Stimulated activated naive CD4-positive, alpha-beta T cell treated with Interleukin-2 at 50 U/mL for 16 hours (primary cell): ENCODE results near the gene MT1X.
"Not testable (repeated sequence)": the region's sequence is repeated elsewhere in the genome, so short reads cannot be mapped to it uniquely, and the experiment has no call there.

Experiments used
- DNase-seq: peaks from one replicate; lab custom pipeline; 2025; lab: John Stamatoyannopoulos, UW

MT1X gene

DNA sequence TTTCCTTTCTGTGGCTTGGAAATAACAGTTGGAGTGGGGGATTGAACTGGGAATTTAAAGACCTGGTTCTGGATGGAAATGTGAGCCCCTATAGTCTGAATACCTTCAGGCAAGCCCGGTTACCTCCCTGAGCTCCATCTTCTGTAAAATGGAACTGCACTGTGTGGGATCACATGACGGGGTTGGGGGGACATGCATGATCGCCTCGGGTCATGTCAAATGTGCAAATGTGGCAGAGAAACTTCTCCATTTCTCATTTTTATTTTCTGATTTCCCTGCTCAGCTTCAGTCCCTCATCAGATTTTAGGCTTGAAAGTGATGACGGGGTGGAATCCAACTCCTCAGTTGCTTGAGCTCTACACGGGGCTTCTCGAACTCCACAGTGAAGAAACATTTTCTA lies 29.1 kb upstream of the MT1X start:
- no peak for DNase-seq

- peak; percentile 70 for DNase-seq
These were observed 24.5 kb upstream of the MT1X start, which contains the start of gene MT1F for GRCh38 chr16:56657555-56658326. MT1F (plus strand) TSS chr16:56657959; CDS start chr16:56658059, 100 bp downstream.

- no peak for DNase-seq
These were observed 23.9 kb upstream of the MT1X start for GRCh38 chr16:56658327-56658875.

GRCh38 chr16:56662357-56663354 lies 19.6 kb upstream of the MT1X start:
- peak; percentile 32 for DNase-seq

DNA sequence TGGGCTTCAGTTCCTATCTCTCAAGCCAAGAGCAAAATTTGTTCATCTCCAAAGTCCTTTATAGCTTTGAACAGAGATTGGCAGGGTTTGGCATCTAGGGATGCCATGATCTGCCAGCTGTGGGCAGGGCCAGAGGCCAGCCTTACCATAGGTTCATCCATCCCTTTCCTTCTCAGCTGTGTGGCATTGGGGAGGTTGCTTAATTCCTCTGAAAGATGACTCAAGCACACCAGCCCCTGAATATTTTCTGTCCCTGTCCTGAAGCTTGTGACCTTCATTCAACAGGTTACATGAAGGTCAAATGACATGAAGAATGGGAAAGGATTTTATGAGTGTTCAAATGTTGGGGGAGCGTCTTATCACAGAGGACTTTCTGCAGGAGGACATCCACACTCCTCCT lies 17.8 kb upstream of the MT1X start:
- no peak for DNase-seq

DNA sequence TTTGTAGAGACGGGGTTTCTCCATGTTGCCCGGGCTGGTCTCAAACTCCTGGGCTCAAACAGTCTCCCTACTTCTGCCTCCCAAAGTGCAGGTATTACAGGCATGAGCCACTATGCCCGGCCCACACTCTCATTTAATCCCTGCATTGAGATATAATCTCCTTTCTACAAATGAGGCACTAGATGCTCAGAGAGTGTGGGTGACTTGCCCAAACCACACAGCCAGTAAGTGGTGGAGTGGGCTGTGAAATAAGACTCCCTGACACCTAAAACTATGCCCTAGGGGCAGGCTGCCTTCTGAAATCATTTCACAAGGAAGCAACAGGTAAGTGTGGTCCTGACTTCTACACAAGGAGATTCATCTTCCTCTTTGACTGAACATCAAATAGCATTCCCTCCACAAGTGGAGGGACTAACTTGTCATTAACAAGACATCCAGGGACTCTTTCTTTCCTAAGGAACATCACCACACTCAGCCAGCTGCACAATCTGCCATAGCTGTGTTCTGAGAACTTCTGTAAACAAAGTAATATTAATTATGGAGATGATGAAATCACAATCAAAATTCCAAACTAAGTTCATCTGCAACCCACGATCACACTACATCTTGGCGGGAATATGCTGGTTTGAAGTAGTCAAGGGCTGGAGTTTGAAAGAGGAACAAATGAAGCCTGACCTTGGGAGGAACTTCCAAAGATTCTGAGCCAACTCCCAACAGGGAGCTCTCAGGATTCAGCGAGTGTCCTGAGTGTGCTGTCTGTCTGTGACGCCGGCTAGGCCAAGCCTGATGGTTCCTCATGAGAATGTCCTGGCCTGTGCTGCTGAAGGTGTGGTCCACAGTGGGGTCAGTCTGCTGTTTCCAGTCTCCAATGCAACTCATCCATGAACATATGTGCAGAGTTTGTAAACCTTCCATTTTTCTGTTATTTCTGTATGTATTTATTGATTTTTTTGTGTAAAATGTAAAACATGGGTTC lies 16.7 kb upstream of the MT1X start:
- not testable (repeated sequence) for DNase-seq

DNA sequence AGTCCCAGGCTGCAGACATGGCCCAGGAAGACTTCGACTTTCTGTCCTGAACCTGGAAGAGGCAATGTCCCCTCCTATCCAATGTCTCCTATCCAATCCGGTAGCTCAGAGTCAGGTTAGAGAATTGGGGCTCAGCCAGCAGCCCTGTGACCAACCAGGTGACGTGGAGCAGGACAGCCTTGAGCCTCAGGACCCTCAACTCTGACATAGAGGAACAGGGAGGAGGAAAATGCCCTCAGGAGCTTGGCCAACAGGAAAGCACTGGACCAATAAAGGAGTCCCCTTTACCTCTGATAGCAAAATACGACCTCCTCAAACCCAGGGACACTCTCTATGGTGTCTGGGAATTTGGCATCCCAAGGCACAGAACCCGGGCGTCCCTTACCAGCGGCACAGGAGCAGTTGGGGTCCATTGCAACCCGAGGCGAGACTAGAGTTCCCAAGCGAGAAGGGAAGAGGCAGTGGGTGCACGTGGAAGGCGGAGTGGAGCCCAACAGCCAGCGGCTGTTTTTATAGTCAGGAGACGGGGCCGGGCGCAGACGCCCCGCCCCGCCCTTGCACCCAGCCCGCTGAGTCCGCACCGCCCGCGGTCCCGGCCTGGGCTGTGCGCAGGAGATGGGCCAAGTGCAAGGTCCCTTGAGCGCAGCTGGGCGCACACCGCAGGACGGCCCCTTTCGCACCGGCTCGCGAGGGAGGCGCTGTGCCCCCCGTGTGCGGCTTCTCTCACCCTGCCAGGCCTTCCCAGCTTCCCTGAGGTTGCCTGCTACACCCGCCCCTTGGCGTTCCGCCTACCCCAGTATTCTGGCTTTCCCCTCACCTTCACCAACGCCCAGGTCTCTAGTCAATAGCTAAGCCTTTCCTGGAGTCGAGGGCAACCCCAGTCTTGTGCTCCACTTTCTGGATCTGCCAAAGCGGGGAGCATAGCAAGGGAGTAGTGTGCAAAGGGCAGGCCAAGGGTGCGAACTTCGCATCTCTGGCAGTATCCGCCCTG lies 14.4 kb upstream of the MT1X start, which contains the start of gene MT1G:
TSS of gene MT1G (minus strand) at position 485 of the 991 bp plus-strand sequence. CDS start at position 413, 72 bp downstream.
- no peak for DNase-seq

- no peak for DNase-seq
These were observed 13.0 kb upstream of the MT1X start, which contains the start of gene MT1H for GRCh38 chr16:56669005-56669839. MT1H (plus strand) TSS chr16:56669814; CDS start chr16:56669885, 71 bp downstream.

GRCh38 chr16:56669840-56670619 lies 12.2 kb upstream of the MT1X start:
- no peak for DNase-seq

DNA sequence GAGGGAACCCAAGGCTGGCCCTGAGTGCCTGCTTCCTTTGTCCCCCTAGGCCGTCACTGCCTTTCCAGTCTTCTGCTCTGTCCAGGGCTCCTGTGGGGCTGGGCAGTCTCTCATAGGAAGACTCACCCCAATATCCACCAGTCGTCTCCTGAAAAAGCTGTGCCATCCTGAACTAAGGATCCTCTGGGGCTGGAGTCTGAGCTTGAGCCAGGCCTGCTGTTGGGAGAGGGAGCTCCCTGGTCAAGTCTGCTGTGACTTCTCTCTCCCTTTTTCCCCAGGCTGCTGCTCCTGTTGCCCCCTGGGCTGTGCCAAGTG lies 11.7 kb upstream of the MT1X start:
- DNase-seq = no peak

DNA sequence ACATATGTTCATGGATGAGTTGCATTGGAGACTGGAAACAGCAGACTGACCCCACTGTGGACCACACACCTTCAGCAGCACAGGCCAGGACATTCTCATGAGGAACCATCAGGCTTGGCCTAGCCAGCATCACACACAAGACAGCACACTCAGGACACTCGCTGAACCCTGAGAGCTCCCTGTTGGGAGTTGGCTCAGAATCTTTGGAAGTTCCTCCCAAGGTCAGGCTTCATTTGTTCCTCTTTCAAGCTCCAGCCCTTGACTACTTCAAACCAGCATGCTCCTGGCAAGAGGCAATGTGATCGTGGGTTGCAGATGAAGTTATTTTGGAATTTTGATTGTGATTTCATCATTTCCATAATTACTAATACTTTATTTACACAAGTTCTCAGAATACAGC lies 10.6 kb upstream of the MT1X start:
- not testable (repeated sequence) for DNase-seq

DNA sequence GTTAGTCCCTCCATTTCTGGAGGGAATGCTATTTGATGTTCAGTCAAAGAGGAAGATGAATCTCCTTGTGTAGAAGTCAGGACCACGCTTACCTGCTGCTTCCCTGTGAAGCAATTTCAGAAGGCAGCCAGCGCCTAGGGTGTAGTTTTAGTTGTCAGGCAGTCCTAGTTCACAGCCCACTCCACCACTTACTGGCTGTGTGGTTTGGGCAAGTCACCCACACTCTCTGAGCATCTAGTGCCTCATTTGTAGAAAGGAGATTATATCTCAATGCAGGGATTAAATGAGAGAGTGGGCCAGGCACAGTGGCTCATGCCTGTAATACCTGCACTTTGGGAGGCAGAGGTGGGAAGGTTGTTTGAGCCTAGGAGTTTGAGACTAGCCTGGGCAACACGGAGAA lies 10.1 kb upstream of the MT1X start:
- DNase-seq = not testable (repeated sequence)

DNA sequence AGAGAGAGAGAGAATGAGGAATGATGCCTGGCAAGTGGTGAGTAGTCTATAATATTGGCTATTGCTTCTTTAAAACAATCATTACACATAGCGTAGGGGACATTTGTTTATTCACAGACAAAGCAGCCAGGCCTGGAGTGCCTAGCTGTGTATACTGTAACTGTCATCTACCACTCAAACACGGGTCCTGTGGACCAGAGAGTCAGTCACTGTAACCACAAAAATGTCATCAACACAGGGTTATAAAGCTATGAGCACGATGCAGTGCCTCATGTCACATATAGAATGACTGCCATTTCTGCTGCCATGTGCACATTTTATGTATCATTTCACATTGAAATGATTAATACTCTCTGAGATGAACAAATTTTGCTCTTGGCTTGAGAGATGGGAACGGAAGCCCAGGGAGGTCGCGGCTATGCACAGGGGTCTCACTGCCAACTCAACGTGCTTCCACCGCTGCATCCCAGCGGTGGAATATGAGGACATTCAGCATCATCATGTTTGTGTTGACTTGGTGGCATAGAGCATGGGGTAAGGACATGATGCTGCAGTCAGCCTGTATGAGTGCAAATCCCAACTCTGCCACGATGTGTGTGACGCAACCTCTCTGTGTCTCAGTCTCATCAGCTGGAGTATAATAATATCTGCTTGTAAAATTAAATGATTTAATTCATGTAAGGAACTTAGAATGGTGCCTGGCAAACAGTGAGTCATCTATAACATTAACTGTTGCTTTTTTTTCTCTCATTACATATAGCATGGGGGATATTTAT lies 9.3 kb upstream of the MT1X start:
- no peak for DNase-seq

- no peak for DNase-seq
These were observed 8.3 kb upstream of the MT1X start for GRCh38 chr16:56673921-56674320.

- not testable (repeated sequence) for DNase-seq
These were observed 7.7 kb upstream of the MT1X start for GRCh38 chr16:56674570-56674969.

- DNase-seq = peak; percentile 52
These were observed 6.5 kb upstream of the MT1X start for GRCh38 chr16:56675685-56676210.

- DNase-seq = no peak
These were observed 4.8 kb upstream of the MT1X start for GRCh38 chr16:56677474-56677873.
